CD1c-positive myeloid dendritic cell (primary cell): ENCODE results near the gene ST3GAL3.
"Not testable (repeated sequence)": the region's sequence is repeated elsewhere in the genome, so short reads cannot be mapped to it uniquely, and the experiment has no call there.

Source experiments
- DNase-seq: peaks from one replicate; pipeline ENCODE4 v3.0.0-alpha.2; 2016; ENCODE audit errors: extremely low spot score

The ST3GAL3 gene

DNA sequence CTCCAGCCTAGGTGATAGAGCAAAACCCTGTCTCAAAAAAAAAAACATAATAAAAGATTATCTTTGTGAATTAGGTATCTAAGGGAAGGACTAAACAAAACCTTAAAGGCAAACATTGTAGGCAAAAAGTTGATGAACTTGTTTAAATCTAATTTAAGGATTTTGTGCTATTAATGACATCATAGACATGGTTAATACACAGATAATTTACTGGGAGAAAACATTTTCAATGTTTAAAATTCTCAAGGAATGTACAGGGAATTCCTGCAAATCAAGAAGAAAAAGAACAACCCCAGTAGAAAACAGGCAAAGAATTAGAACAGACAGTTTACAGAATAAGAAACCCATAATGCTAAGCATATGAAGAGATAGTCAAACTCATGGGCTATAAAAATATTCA, 47.6 kb downstream of the ST3GAL3 start:
- DNase-seq, result no peak

DNA sequence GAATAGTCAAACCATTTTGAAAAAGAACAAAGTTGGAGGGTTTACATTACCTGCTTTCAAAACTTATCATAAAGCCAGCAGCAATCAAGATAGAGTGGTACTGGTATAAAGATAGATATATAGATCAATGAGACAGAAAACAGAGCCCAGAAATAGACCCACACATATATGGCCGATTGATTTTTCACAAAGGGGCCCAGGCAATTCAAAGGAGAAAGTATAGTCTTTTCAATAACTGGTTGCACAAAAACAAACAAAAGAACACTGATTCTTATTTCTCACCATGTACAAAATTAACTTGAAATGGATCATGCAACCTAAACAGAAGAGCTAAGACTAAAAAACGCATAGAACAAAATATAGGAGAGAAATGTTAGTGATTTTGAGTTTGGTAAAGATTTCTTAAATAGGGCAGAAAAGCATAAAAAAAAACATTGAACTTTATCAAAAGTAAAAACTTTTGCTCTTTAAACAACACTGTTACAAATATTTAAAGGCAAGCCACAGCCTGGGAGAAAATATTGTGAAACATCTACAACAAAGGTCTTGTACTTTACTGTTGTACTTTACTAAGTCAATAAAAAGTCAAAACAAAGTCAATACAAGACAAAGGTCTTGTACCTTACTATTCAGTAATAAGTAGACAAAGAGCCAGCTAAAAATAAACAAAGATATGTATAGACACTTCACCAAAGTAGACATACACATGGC, 50.2 kb downstream of the ST3GAL3 start:
- no peak for DNase-seq

DNA sequence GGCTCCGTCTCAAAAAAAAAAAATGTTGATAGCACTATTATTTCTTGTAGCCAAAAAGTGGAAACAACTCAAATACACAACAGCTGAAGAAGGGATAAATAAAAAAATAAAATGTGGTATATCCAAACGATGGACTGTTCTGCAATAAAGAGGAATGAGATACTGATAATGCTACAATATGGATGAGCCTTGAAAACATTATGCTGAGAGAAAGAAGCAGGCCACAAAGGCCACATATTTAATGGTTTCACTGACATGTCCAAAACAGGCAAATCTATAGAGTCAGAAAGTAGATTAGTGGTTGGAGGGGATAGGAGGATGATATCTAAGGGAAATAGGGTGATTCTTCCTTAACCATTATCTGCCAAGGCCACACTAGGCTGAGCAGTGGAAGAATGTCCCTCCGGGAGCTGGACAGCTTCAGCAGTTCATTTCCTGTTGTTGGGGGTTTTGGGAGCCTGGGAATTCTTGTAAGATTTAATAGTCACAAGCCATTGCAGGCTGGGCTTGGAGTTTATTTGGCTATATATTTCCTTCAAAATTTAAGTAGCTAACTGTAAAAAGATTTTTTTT, 53.5 kb downstream of the ST3GAL3 start:
- no peak for DNase-seq

DNA sequence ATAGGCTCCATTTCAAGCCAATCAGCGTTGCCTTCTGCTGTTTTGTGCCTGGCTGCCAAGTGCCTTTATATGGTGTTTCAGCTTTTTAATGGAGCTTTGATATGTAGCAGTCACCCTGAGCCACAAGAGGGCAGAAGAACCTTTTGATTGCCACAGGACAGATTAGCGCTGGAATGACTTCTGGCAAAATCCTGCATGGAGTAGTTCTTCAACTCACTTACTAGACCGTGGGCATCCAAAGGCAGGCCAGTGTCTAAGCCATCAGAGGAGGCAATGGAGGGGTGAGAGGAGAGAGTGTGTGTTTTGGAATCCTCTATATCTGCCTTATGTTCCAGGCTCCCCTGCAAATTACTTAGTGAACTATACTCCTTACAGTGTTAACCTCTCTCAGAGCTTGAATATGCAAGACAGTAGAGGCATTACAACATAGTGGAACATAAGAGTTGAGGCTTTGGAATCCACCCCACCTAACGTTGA, 56.2 kb downstream of the ST3GAL3 start:
- DNase-seq, result peak; percentile 74

DNA sequence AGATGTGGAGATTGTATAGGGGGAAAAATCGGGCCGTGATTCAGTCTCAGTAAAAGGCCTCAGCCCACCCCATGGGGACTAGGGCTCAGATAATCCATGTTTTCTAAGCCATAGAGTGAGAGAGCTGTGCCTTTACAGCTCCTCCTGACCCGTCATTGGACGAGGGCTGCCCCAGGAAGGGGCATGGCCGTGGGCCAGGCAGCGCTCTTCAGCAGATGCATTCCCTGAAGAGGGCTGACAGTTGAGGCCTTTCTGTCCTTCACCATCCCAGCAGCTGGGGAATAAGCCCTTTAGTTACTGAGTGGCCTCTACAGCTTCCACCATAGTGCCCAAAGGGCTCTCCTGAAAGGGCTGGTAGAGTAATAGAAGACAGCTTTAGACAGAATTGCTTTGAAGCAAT, 57.2 kb downstream of the ST3GAL3 start:
- DNase-seq, result no peak

DNA sequence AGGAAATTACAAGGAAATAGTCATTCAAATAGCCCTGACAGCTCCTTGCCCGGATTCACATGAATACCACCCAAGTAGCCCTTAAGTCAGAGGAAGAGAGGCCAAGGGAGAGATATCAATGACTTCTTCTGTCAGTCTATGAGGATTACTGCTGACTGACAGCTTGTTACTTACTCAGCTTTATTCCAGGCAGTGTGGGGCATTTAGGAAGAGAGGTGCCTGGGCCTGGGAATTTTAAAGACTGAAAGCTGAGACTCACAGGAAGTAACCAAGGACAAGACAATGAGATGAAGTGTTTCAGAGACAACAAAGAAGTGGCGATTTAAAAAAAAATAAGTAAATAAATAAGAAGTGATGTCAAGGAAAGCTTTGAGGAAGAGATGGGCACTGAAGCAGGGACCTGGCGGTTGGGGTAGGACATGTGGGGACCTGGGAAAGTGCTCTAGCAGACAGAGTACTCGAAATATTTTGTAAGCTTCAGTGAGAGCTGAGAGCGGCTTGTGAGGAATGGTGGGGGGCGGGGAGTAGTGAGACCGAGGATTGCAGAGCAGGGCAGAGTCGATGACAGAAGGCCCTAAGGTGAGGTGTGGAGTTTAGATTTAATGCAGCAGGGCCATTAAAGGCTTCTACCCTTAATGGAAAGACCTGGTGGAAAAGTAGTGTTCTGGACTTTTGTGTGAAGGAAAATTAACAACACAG, 58.9 kb downstream of the ST3GAL3 start:
- DNase-seq, result no peak

DNA sequence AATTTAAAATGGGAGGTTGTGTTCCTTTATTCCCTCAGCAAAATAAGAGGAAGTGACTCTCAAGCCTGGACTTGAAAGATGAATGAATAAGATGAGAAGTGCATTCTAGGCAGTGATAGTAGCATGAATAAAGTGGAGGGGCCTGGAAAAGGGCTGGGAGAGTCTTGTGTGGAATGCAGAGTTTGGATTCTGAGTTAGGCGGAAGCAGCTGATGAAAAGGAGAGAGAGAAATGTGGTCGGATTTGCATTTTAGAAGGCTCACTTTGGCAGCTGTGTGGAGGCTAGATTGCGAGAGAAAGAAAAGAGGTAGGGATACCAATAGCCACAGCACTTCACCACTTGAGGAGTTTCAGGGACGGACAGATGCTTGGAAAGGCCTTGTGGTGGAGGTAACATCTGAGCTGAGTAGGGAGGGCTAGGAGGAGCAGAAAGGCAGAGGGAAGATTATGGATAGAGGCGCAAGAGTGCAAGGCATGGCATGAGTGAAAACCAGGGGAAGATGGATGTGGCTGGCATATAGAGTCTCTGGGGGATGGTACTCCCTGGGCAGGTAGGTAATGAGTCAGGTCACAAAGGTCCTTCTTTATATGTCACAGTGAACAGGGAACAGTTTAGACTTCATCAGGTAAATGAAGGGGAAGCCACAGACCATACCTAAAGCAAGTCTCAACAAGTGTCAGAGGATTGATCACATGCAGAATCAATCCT, 59.6 kb downstream of the ST3GAL3 start:
- DNase-seq, result no peak

DNA sequence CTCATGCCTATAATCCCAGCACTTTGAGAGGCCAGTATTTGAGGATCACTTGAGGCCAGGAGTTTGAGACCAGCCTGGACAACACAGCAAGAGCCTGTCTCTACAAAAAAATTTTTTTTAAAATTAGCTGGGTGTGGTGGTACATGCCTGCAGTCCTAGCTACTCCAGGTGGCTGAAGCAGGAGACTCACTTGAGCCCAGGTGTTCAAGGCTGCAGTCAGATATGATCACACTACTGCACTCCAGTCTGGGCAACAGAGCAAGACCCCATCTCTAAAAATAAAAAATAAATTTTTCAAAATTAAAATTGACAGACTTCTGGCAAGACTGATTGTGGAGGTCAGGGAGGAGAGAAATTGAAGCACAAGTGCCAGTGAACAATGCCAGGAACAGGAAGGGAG, 60.8 kb downstream of the ST3GAL3 start:
- DNase-seq, result no peak

DNA sequence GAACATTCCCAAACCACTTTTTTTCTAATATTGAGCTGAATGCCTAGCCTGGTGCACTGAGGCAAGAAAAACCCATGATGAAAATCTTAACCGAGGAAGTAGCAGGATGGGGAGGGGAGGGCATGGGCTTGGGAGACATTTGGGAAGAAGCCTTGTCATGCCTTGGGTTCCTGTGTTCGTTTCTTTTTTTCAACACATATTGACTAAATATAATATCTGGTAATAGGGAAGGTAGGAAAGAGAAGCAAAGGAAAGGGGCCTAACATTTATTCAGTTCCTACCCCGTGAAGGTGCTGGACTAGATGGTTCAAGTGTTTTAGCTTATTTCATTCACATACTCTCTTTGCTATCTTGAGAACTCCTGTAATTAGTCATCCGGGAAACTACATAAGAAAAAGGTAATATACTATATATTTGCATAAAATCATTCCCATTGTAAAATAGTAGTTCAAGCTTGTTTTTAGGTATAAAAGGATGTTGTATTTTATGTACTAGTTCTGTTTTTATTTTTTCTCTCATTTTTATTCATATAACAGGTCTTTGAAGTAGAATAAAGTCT, 62.1 kb downstream of the ST3GAL3 start:
- DNase-seq, result no peak

DNA sequence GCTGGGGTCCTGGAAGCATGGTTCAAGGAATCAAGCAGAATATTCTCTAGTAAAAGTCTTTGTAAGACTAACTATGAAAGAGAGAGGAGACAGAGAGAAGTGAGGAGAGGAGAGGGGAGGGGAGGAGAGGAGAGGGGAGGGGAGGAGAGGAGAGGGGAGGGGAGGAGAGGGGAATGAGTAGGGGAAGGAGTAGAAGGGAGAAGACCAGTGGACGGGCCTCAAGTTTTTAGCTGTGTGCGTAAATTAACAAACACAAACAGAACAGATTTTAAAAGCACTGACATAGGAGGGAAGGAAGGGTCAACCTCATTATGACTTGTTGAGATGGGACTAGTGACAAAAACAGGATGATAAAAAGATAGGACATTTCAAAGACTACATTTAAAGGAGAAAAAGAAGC, 62.8 kb downstream of the ST3GAL3 start:
- no peak for DNase-seq

DNA sequence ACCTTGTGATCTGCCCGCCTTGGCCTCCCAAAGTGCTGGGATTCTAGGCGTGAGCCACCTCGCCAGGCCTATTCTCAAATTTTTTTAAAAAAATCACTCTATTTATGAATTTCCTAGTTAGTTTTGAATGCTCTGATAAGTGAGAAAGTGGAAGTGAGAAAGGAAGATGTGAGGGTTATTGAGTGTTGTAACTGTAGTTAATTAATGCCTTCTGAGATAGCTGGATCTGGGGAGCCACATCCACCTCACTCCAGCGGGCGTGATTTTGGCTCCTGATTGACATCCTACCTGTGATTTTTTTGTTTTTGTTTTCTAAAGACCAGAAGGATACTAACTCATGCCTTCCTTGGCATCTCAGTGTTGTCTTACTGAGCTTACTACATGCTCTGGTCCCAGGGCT, 65.6 kb downstream of the ST3GAL3 start:
- DNase-seq, result peak; percentile 30

DNA sequence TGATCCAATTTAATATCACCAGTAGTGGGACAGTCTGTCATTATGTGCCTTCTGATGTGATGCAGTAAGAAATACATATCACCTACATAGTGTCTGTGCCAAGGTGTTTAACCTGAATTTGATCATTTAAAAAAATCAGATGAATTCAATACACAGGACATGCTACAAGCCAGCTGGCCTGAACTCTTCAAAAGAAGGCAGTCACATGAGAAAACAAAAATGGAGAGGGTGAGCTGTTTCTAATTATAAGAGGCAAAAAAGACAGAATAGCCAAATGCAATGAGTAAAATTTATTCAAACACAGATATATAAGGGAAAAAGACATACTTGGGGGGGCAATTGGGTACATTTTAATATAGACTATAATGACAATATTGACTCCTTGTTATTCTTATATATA, 66.5 kb downstream of the ST3GAL3 start:
- DNase-seq, result no peak

DNA sequence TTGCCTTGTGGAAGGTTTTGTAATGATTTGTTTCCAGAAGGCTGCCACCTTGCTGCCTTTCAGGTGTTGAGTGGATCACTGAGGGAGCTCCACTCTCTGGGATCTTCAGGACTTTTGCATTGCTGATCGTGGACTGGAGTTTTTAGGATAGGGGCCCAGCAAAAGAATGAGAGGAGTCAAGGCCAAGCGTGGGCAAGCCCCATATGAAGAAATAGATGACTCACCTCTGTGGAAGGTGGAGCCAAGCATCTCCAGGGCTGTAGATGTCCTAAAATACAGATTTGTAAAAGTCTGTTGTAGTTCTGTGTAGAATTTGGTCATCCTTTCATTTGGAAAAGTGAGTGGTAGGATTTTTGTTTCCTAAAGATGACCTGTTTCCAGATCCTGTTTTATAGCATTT, 67.0 kb downstream of the ST3GAL3 start:
- peak; percentile 31 for DNase-seq

DNA sequence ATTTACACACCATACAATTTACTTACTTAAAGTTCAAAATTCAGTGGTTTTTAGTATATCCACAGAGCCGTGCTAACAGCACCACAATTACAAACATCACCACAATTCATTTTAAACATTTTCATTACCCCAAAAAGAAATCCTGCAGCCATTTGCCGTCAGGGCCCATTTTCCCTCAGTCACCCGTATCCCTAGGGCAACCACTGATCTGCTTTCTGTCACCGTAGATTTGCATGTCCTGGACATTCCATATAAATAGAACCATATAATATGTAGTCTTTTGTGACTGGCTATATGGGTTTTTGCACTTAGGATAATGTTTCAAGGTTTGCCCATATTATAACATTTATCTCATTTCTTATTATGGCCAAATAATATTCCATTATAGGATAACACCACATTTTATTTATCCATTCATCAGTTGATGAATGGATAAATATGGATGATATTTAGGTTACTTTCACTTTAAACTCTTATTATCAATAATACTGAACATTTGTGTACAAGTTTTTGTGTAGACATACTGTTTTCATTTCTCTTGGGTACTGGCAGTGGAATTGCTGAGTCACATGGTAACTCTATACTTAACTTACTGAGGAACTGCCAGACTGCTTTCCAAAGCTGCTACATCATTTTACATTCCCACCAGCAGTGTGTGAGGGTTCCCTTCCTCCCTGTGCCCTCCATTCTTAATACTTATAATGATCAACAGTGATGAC, 68.9 kb downstream of the ST3GAL3 start:
- DNase-seq, result no peak

DNA sequence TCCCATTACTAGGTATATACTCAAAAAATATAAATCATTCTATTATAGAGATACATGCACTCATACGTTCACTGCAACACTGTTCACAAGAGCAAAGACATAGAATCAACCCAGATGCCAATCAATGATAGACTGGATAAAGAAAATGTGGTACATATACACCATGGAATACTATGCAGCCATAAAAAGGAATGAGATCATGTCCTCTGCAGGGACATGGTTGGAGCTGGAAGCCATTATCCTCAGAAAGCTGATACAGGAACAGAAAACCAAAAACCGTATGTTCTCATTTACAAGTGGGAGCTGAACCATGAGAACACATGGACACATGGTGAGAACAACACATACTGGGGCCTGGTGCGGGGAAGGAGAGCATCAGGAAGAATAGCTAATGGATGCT, 70.6 kb downstream of the ST3GAL3 start:
- not testable (repeated sequence) for DNase-seq

DNA sequence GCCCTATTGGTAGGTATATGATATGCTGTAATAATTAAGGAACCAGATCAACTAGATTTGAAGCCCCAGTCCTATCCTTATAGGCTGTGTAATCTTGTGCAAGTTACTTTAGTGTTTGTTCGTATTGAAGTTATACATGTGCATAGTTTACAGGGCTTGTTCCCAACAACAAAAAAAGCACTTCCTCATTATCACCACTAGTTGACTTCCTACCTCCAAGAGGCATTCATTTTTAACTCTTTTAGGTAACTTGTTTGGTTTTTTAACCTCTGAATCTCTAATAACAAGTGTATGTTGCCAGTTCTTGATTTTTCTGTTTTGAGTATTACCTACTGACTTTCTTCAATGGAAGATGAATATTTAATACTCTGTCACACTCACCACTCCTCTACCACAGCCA, 71.9 kb downstream of the ST3GAL3 start:
- DNase-seq, result peak; percentile 20

DNA sequence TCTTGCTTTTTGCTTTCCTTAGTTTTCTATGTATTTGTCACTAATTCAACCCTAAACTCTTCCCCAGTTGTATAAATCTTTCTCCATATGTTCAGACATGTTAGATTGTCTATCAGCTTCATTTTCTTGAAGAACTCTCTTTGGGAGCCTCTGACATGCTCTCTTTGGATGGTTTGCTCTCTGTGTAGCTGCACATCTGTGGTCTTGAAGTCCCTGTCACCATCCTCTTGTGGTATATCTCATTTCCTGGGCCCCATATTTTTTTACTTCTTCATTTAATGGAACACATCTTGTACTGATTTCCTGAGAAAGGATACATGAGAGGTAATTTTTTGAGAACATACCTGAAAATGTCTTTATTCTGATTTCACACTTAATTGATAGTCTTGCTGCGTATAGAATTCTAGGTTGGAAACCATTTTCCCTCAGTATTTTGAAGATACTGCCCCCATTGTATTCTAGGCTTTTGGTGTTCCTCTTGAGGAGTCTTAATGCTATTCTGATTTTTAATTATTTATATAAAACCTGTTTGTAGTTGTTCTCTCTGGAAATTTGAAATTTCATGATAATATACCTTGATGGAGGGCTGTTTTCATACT, 72.6 kb downstream of the ST3GAL3 start:
- DNase-seq, result no peak

DNA sequence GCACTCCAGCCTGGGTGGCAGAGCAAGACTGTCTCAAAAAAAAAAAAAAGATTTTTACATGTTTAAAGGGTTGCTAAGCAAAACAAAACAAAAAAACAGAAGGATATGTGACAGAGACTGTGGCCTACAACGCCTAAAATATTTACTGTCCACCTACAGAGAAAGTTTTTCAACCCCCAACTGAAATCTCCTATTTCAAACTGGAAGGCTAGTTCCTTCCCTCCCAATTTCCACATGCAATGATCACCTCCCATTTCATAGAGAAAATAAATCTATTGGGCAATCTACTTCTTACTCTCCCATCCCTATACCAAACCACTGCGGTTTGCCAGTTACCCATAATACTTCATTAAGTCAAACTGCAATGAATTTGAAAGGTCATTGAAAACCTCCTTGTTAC, 74.2 kb downstream of the ST3GAL3 start:
- DNase-seq, result peak; percentile 43

DNA sequence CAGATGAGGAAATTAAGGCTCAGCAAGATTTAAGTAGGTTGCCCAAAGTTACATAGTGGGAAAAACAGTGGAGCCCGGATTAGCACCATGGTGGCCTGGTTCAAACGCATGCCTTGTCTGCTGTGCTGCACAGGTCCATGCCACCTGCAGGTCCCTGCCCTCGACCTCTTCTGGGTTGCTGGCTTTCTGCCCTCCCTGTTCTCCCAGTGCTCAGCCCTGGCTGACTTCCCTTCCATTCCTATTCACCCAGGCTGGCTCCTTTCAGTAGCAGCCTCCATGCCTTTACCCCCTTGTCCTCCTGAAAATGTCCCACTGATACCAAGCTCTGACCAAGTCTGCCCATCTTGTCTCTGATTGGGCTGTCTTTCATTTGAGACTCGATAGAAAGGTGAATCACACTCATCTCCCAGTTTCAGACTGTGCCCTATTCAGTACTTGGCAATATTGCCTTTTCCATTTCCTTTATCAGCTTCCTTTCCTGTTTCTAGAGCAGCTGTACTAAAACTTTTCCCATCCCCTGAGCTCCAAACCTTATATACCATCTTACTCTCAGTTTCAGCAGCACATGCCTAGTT, 75.8 kb downstream of the ST3GAL3 start:
- no peak for DNase-seq

DNA sequence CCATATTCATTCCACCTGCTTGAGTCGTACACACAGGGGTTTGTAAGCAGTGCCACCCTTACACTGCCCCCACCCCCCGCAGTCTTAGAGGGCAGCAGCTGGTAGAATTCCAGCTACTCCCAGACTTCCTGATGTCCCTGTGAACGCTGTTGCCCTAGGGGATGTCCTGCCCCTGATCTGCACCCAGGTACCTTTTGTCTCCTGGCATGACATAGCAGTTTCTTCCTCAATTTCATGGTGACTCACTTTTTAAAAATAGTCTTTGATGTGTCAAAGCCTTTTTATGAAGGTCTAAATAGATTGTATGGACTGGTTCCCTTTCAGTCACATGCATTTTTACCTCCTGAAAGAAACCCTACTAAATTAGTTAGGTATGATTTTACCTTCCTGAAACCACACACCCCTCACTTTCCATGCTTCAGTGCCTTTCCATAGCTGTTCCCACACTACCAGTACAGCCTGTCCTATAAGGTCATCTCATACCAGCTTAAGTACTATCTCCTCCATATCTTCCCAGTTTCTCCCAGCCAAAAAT, 76.4 kb downstream of the ST3GAL3 start:
- peak; percentile 51 for DNase-seq
